HepG2 (cell line): ENCODE measurements around the gene ARHGAP12. TPM values are rescaled to one million over a fixed set of nuclear protein-coding genes. Genes with fewer than 3 reads are reported as not detected.

Experiments used
- ATAC-seq: fragments of 200-7000 bp; cut with Tn5 transposase; 3 replicates; pipeline ENCODE4 v1.9.1; 2020; ENCODE audit warnings: mild to moderate bottlenecking, moderate library complexity
- BruUV-seq: library from RNA; stranded (reverse); fragments of 400-500 nt; replicated peaks from 2 replicates; lab custom pipeline; 2021; lab: Mats Ljungman, UMichigan
- CTCF ChIA-PET: fragments of 300-600 bp; formaldehyde crosslinking; extraction: SDS; loops from one replicate; lab custom pipeline; 2021; ENCODE audit warnings: low total read pairs, inconsistent platforms, low intra/inter-chr PET ratio; lab: Yijun Ruan, JAX
- POLR2A ChIA-PET: fragments of 350-600 bp; sonication (Branson Sonifier 250); formaldehyde crosslinking; loops from one replicate; lab custom pipeline; 2020; ENCODE audit warnings: antibody characterized with exemption, inconsistent platforms; lab: Yijun Ruan, JAX
- DNase-seq: peaks from one replicate; pipeline ENCODE4 v3.0.0-alpha.2; 2015; ENCODE audit warnings: low spot score
- FAIRE-seq: peaks from 3 replicates; lab custom pipeline; 2011; peaks lifted over from hg19 to GRCh38; lab: Jason Lieb, UNC
- H2AFZ ChIP-seq: one replicate; pipeline ENCODE4 v1.6.1; 2011; ENCODE audit warnings: low read length, inconsistent platforms
- H3K27ac ChIP-seq: fragments of 300-600 bp; 3 replicates; pipeline ENCODE4 v1.8.0; 2011; ENCODE audit warnings: mixed run types, mild to moderate bottlenecking, mixed read lengths, low read length, inconsistent platforms; ENCODE audit not compliant: insufficient read depth; ENCODE audit errors: extremely low read length
- H3K27me3 ChIP-seq, 2 experiments: fragments of 200-600 bp in 1 of 2; 2 replicates in 1 of 2; 3 replicates in 1 of 2; pipeline versions ENCODE4 v1.6.0 to v1.8.0; 2011; ENCODE audit warnings: low read length in 2 of 2, mild to moderate bottlenecking in 2 of 2, moderate library complexity in 2 of 2, inconsistent platforms in 1 of 2; ENCODE audit not compliant: insufficient read depth in 2 of 2, control insufficient read depth in 1 of 2
- H3K36me3 ChIP-seq, 2 experiments: fragments of 200-600 bp in 1 of 2; replicated peaks in 1 of 2; 2 replicates in 1 of 2; 3 replicates in 1 of 2; pipeline versions ENCODE4 v1.5.1 to v1.8.0; 2011; ENCODE audit warnings: low read length in 2 of 2, inconsistent platforms in 1 of 2; ENCODE audit not compliant: insufficient read depth in 2 of 2, control insufficient read depth in 1 of 2
- H3K4me1 ChIP-seq: 2 replicates; pipeline ENCODE4 v1.5.1; 2012; ENCODE audit warnings: low read length, inconsistent platforms; ENCODE audit not compliant: insufficient read depth
- H3K4me2 ChIP-seq: 2 replicates; pipeline ENCODE4 v1.6.0; 2011; ENCODE audit warnings: low read depth, low read length, inconsistent platforms
- H3K4me3 ChIP-seq, 3 experiments: fragments of 200-600 bp in 1 of 3; sonication (generic), shearing (Covaris generic) in 1 of 3; replicated peaks in 1 of 3; 2 replicates each; pipeline ENCODE4 v1.5.1; 2011 to 2016; ENCODE audit warnings: low read length in 3 of 3, inconsistent platforms in 2 of 3, low read depth in 2 of 3, mild to moderate bottlenecking in 2 of 3, control low read depth in 1 of 3, mixed read lengths in 1 of 3; ENCODE audit not compliant: insufficient read depth in 1 of 3
- H3K79me2 ChIP-seq: one replicate; pipeline ENCODE4 v1.6.1; 2011; ENCODE audit warnings: low read length, inconsistent platforms; ENCODE audit not compliant: insufficient read depth
- H3K9ac ChIP-seq: 2 replicates; pipeline ENCODE4 v1.6.0; 2011; ENCODE audit warnings: mild to moderate bottlenecking, low read depth, low read length, inconsistent platforms; ENCODE audit not compliant: insufficient read depth
- H3K9me3 ChIP-seq: 2 replicates; pipeline ENCODE4 v1.5.1; 2012; ENCODE audit warnings: mild to moderate bottlenecking, low read length
- H4K20me1 ChIP-seq: 2 replicates; pipeline ENCODE4 v1.6.0; 2011; ENCODE audit warnings: inconsistent platforms, mild to moderate bottlenecking, low read length, moderate library complexity; ENCODE audit not compliant: insufficient read depth
- CREBL2 ChIP-seq: sonication (generic); formaldehyde crosslinking; IDR thresholded peaks from 2 replicates; pipeline ENCODE4 v1.8.1; 2023; ENCODE audit warnings: missing genetic modification reagents, mild to moderate bottlenecking, borderline replicate concordance
- CREM ChIP-seq, 2 experiments: sonication (generic) in 1 of 2; formaldehyde crosslinking in 1 of 2; IDR thresholded peaks; 2 replicates each; pipeline versions ENCODE4 v1.4.0 to v1.6.1; 2016 to 2020; ENCODE audit warnings: antibody characterized with exemption in 1 of 2, mild to moderate bottlenecking in 1 of 2, missing genetic modification reagents in 1 of 2
- GATAD2A ChIP-seq: IDR thresholded peaks from 2 replicates; pipeline ENCODE4 v1.6.1; 2016
- PLRG1 ChIP-seq: fragments of 450-650 bp; conservative IDR thresholded peaks from 2 replicates; pipeline ENCODE4 v1.6.1; 2016
- SP5 ChIP-seq: IDR thresholded peaks from 2 replicates; pipeline ENCODE4 v1.6.1; 2016; ENCODE audit warnings: low read depth, borderline replicate concordance
- ZMAT3 ChIP-seq: sonication (generic); formaldehyde crosslinking; conservative IDR thresholded peaks from 2 replicates; pipeline ENCODE4 v1.7.0; 2021; ENCODE audit warnings: missing genetic modification reagents
- ZSCAN25 ChIP-seq: sonication (generic); formaldehyde crosslinking; IDR thresholded peaks from 2 replicates; pipeline ENCODE4 v1.8.0; 2022; ENCODE audit warnings: mild to moderate bottlenecking, missing genetic modification reagents
- in situ Hi-C: cut with HindIII; loops from 2 replicates; pipeline ENCODE4 v1.10.0; 2017; ENCODE audit warnings: low pct_unique_long_range_greater_than_20kb; ENCODE audit not compliant: extremely low pct_ligation_motif_present
- intact Hi-C: fragments of 100-400 bp; cut with micrococcal nuclease; formaldehyde crosslinking; loops from one replicate; pipeline ENCODE4 v1.10.0; 2022; ENCODE audit not compliant: unreplicated experiment
- polyA plus RNA-seq, 8 experiments: library from polyadenylated mRNA; depleted of rRNA in 3 of 8; stranded (reverse) in 7 of 8; unstranded in 1 of 8; fragments of >200 nt; fragmentation: Illumina TruSeq in 4 of 8; extraction: Trizol in 4 of 8; gene quantifications; 2 replicates each; pipeline versions ENCODE4 v1.2.1 to v1.2.3, GENCODE V29; 2011 to 2016; ENCODE audit warnings: low read depth in 4 of 8, missing spikeins in 1 of 8, mixed read lengths in 1 of 8; ENCODE audit not compliant: insufficient read depth in 1 of 8
- total RNA-seq, 5 experiments: library from RNA; depleted of rRNA; stranded (reverse); fragments of >200 nt; fragmentation: Illumina TruSeq; extraction: Trizol; gene quantifications; 2 replicates each; pipeline ENCODE4 v1.2.3, GENCODE V29; 2016; ENCODE audit warnings: low read depth in 1 of 5
- TF ChIP-seq, protein P1 (sequence below): IDR thresholded peaks from 2 replicates; pipeline ENCODE4 v1.6.1; 2016; ENCODE audit warnings: low read depth, missing genetic modification reagents, missing compliant biosample characterization
- TF ChIP-seq, protein P2 (sequence below): sonication (generic); formaldehyde crosslinking; IDR thresholded peaks from 2 replicates; pipeline ENCODE4 v1.4.0; 2020; ENCODE audit warnings: mild to moderate bottlenecking, missing genetic modification reagents

The ARHGAP12 gene
- total and polyA plus RNA-seq, 2 of the 13 experiments (the other 11 are each of a cell fraction or from before 2014, with no cell fraction given) = 25.0 to 54.6 TPM

DNA sequence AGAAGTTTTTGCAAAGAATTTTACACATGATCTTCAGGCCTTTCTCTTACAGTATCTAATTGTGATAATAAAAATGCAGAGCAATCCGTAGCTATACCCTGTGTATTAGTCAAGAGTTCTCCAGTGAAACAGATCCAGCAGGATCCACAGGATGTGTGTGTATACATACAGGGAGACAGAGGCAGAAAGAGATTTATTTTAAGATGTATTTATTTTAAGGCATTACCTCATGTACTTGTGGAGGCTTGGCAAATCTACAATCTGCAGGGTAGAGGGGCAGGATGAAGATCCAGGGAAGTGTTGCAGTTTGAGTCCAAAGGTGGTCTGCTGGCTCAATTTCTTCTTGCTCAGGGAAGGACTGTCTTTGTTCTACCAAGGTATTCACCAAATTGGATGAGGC, 41.7 kb downstream of the ARHGAP12 start (continued):
- TF ChIP-seq, protein P1, sequence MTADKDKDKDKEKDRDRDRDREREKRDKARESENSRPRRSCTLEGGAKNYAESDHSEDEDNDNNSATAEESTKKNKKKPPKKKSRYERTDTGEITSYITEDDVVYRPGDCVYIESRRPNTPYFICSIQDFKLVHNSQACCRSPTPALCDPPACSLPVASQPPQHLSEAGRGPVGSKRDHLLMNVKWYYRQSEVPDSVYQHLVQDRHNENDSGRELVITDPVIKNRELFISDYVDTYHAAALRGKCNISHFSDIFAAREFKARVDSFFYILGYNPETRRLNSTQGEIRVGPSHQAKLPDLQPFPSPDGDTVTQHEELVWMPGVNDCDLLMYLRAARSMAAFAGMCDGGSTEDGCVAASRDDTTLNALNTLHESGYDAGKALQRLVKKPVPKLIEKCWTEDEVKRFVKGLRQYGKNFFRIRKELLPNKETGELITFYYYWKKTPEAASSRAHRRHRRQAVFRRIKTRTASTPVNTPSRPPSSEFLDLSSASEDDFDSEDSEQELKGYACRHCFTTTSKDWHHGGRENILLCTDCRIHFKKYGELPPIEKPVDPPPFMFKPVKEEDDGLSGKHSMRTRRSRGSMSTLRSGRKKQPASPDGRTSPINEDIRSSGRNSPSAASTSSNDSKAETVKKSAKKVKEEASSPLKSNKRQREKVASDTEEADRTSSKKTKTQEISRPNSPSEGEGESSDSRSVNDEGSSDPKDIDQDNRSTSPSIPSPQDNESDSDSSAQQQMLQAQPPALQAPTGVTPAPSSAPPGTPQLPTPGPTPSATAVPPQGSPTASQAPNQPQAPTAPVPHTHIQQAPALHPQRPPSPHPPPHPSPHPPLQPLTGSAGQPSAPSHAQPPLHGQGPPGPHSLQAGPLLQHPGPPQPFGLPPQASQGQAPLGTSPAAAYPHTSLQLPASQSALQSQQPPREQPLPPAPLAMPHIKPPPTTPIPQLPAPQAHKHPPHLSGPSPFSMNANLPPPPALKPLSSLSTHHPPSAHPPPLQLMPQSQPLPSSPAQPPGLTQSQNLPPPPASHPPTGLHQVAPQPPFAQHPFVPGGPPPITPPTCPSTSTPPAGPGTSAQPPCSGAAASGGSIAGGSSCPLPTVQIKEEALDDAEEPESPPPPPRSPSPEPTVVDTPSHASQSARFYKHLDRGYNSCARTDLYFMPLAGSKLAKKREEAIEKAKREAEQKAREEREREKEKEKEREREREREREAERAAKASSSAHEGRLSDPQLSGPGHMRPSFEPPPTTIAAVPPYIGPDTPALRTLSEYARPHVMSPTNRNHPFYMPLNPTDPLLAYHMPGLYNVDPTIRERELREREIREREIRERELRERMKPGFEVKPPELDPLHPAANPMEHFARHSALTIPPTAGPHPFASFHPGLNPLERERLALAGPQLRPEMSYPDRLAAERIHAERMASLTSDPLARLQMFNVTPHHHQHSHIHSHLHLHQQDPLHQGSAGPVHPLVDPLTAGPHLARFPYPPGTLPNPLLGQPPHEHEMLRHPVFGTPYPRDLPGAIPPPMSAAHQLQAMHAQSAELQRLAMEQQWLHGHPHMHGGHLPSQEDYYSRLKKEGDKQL (CRISPR knock-in tag) = no peak
- TF ChIP-seq, all 625 proteins: peak for 0

DNA sequence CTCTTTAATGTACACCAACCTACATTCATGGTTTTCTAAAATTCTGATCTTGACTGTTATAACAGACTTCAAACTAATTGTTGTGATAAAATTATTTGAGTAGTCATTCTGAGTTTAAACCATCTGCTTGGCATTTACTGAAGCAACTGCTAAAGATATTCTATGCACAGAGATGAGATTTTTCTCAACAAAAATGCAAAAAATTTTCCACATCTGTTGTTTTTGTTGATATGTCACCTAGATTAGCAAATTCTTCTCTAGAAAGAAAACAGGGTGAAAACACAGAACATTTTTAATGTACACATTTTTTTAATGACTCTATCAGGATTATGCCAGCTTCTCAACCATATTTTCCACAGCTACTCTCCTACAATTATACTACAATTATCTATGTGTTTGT, 42.7 kb downstream of the ARHGAP12 start:
- peaks cover 7% of the 10 kb centered on the region for H4K20me1 ChIP-seq
- ATAC-seq = no peak
- no peak for FAIRE-seq
- H3K27me3 ChIP-seq = no peaks in the 10 kb centered on the region
- no peak overlapping the region for H3K27ac ChIP-seq
- H3K4me1 ChIP-seq = peaks cover 89% of the 10 kb centered on the region
- no peak overlapping the region for H3K4me3 ChIP-seq
- H2AFZ ChIP-seq = no peak overlapping the region
- peaks cover 89% of the 10 kb centered on the region for H3K79me2 ChIP-seq
- intact Hi-C loops (no loop called here), in situ Hi-C loops (no loop called here)
- H3K36me3 ChIP-seq = peaks cover 0 to 8% of the 10 kb centered on the region in 2 experiments; a peak in 1 of 5 replicates
- CTCF ChIA-PET = no interaction called here
- POLR2A ChIA-PET = no interaction called here
- DNase-seq = no peak
- TF ChIP-seq CREBL2 = no peak
- no peak for TF ChIP-seq GATAD2A (CRISPR knock-in tag)
- TF ChIP-seq, protein P2, sequence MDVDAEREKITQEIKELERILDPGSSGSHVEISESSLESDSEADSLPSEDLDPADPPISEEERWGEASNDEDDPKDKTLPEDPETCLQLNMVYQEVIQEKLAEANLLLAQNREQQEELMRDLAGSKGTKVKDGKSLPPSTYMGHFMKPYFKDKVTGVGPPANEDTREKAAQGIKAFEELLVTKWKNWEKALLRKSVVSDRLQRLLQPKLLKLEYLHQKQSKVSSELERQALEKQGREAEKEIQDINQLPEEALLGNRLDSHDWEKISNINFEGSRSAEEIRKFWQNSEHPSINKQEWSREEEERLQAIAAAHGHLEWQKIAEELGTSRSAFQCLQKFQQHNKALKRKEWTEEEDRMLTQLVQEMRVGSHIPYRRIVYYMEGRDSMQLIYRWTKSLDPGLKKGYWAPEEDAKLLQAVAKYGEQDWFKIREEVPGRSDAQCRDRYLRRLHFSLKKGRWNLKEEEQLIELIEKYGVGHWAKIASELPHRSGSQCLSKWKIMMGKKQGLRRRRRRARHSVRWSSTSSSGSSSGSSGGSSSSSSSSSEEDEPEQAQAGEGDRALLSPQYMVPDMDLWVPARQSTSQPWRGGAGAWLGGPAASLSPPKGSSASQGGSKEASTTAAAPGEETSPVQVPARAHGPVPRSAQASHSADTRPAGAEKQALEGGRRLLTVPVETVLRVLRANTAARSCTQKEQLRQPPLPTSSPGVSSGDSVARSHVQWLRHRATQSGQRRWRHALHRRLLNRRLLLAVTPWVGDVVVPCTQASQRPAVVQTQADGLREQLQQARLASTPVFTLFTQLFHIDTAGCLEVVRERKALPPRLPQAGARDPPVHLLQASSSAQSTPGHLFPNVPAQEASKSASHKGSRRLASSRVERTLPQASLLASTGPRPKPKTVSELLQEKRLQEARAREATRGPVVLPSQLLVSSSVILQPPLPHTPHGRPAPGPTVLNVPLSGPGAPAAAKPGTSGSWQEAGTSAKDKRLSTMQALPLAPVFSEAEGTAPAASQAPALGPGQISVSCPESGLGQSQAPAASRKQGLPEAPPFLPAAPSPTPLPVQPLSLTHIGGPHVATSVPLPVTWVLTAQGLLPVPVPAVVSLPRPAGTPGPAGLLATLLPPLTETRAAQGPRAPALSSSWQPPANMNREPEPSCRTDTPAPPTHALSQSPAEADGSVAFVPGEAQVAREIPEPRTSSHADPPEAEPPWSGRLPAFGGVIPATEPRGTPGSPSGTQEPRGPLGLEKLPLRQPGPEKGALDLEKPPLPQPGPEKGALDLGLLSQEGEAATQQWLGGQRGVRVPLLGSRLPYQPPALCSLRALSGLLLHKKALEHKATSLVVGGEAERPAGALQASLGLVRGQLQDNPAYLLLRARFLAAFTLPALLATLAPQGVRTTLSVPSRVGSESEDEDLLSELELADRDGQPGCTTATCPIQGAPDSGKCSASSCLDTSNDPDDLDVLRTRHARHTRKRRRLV (CRISPR knock-in tag) = no peak
- TF ChIP-seq SP5 (CRISPR knock-in tag) = no peak
- no peak for TF ChIP-seq CREM (IDR thresholded peaks at IDR 0.05)
- TF ChIP-seq CREM (CRISPR knock-in tag; IDR thresholded peaks at IDR 0.05) = no peak
- TF ChIP-seq PLRG1 = no peak
- no peak for TF ChIP-seq ZSCAN25 (CRISPR knock-in tag)
- no peak for TF ChIP-seq ZMAT3
- no peak overlapping the region for H3K9ac ChIP-seq
- BruUV-seq = no TSS peak
- no peaks in the 10 kb centered on the region for H3K9me3 ChIP-seq
- H3K4me2 ChIP-seq = no peak overlapping the region
